Measurements from ENCODE around the gene AQP3. TPM values are rescaled to one million over a fixed set of nuclear protein-coding genes. Genes with fewer than 3 reads are reported as not detected.

AQP3 gene
- total and polyA plus RNA-seq, 7 donors, result 1.6 to 13.6 (median 4.4) TPM

GRCh38 chr9:33480106-33480505 is 32.7 kb upstream of the AQP3 start:
- WGBS, 2 donors, result 59 to 86% methylated on average over 2 of the region's 2 CpGs
- Histone ChIP-seq H3K27me3 (no peaks in the 10 kb centered on the region), H3K9me3 (no peaks in the 10 kb centered on the region), H3K4me3 (no peak overlapping the region), H3K27ac (no peak overlapping the region), H3K4me1 (no peaks in the 10 kb centered on the region), H3K36me3 (no peaks in the 10 kb centered on the region)
- no peak for DNase-seq
- TF ChIP-seq CTCF (IDR thresholded peaks at IDR 0.05) (no peak), POLR2A (IDR thresholded peaks at IDR 0.05) (no peak), EP300 (IDR thresholded peaks at IDR 0.05) (no peak), POLR2AphosphoS5 (IDR thresholded peaks at IDR 0.05) (no peak)
- intact Hi-C loops (cut with DNase I), result no loop called here

- WGBS, 2 donors, result 95 to 96% methylated on average over 10 of the region's 10 CpGs
- Histone ChIP-seq H3K9me3 (no peaks in the 10 kb centered on the region), H3K4me1 (peaks cover 0 to 25% (median 18%) of the 10 kb centered on the region in 4 donors), H3K36me3 (peaks cover 0 to 8% (median 2%) of the 10 kb centered on the region in 4 donors), H3K4me3 (no peak overlapping the region), H3K27me3 (no peaks in the 10 kb centered on the region), H3K27ac (no peak overlapping the region)
- no peak for DNase-seq
- intact Hi-C loops (cut with DNase I), result no loop called here
- no peak for TF ChIP-seq POLR2A (IDR thresholded peaks at IDR 0.05)
- TF ChIP-seq CTCF (IDR thresholded peaks at IDR 0.05), result no peak
- TF ChIP-seq POLR2AphosphoS5 (IDR thresholded peaks at IDR 0.05), result no peak
Measured at GRCh38 chr9:33476503-33476902, 29.1 kb upstream of the AQP3 start.

GRCh38 chr9:33475357-33475756 is 28.0 kb upstream of the AQP3 start:
- peaks cover 0 to 25% (median 18%) of the 10 kb centered on the region in 4 donors for H3K4me1 ChIP-seq
- H3K4me3 ChIP-seq, result no peak overlapping the region
- WGBS, 2 donors, result 93 to 97% methylated on average over 1 of the region's 1 CpG
- H3K9me3 ChIP-seq, result no peaks in the 10 kb centered on the region
- no peak for TF ChIP-seq CTCF (IDR thresholded peaks at IDR 0.05)
- TF ChIP-seq EP300 (IDR thresholded peaks at IDR 0.05), result no peak
- no peak for TF ChIP-seq POLR2AphosphoS5 (IDR thresholded peaks at IDR 0.05)
- no peak for TF ChIP-seq POLR2A (IDR thresholded peaks at IDR 0.05)
- H3K36me3 ChIP-seq, result peaks cover 0 to 20% (median 3%) of the 10 kb centered on the region in 4 donors
- no peak overlapping the region for H3K27ac ChIP-seq
- intact Hi-C loops (cut with DNase I), result no loop called here
- no peak for DNase-seq
- no peaks in the 10 kb centered on the region for H3K27me3 ChIP-seq

GRCh38 chr9:33473643-33474352 is 26.4 kb upstream of the AQP3 start, which contains the start of gene NOL6:
Gene NOL6 (minus strand): TSS chr9:33473924. CDS start chr9:33473842, 82 bp downstream.
- peak; percentile 99 for DNase-seq
- H3K9me3 ChIP-seq, result no peaks in the 10 kb centered on the region
- H3K27me3 ChIP-seq, result no peaks in the 10 kb centered on the region
- peak within 1 kb of the TSS; percentile 72 to 82 (median 75) for H3K27ac ChIP-seq
- H3K36me3 ChIP-seq, result peaks cover 15 to 36% (median 17%) of the 10 kb centered on the region in 4 donors
- TF ChIP-seq POLR2AphosphoS5 (IDR thresholded peaks at IDR 0.05) (peak; percentile 73 to 93 (median 92)), EP300 (IDR thresholded peaks at IDR 0.05) (peak in 1 of 4 donors; percentile 57), POLR2A (IDR thresholded peaks at IDR 0.05) (peak in 1 of 2 donors; percentile 43), CTCF (IDR thresholded peaks at IDR 0.05) (no peak)
- WGBS, 2 donors, result 0% methylated on average over 32 of the region's 32 CpGs
- intact Hi-C loops (cut with DNase I), result no loop called here
- H3K4me1 ChIP-seq, result peaks cover 0 to 25% (median 18%) of the 10 kb centered on the region in 4 donors
- peak within 1 kb of the TSS; percentile 76 to 92 (median 80) for H3K4me3 ChIP-seq
